CD4-positive, alpha-beta memory T cell (primary cell): ENCODE results near the gene SLC25A25. TPM values are rescaled to one million over a fixed set of nuclear protein-coding genes. Genes with fewer than 3 reads are reported as not detected.
A peak's percentile ranks its signal among the peaks of the same experiment; 100 is the strongest.
"Not testable (repeated sequence)": the region's sequence is repeated elsewhere in the genome, so short reads cannot be mapped to it uniquely, and the experiment has no call there.

Source experiments
- CTCF ChIA-PET: fragments of 350-600 bp; sonication (Branson Sonifier 250); formaldehyde crosslinking; loops from one replicate; lab custom pipeline; 2021; ENCODE audit warnings: inconsistent platforms; ENCODE audit not compliant: partially characterized antibody; lab: Charles Lee
- POLR2A ChIA-PET: fragments of 350-600 bp; sonication (Branson Sonifier 250); formaldehyde crosslinking; loops from one replicate; lab custom pipeline; 2021; ENCODE audit not compliant: partially characterized antibody; lab: Charles Lee
- DNase-seq, 5 donors: peaks; one replicate each; pipeline versions ENCODE4 v3.0.0 to v3.0.0-alpha.2; 2020 to 2022; ENCODE audit warnings: mixed read lengths in 1 of 5
- H3K27ac ChIP-seq: one replicate; pipeline ENCODE4 v1.7.0; 2013; ENCODE audit warnings: low read depth, low read length
- H3K27me3 ChIP-seq: 2 replicates; pipeline ENCODE4 v1.7.0; 2013; ENCODE audit warnings: mild to moderate bottlenecking, low read length, moderate library complexity; ENCODE audit not compliant: insufficient read depth
- H3K36me3 ChIP-seq: 2 replicates; pipeline ENCODE4 v1.7.0; 2013; ENCODE audit warnings: mild to moderate bottlenecking, low read length, moderate library complexity; ENCODE audit not compliant: insufficient read depth
- H3K4me1 ChIP-seq: 2 replicates; pipeline ENCODE4 v1.7.0; 2013; ENCODE audit warnings: mild to moderate bottlenecking, low read length, moderate library complexity; ENCODE audit not compliant: insufficient read depth
- H3K4me3 ChIP-seq, 2 donors: one replicate each; pipeline ENCODE4 v1.7.0; 2013; ENCODE audit warnings: low read length in 2 of 2, mild to moderate bottlenecking in 1 of 2
- H3K9me3 ChIP-seq, 2 donors: one replicate each; pipeline ENCODE4 v1.7.0; 2013; ENCODE audit warnings: low read length in 2 of 2, control low read depth in 1 of 2; ENCODE audit not compliant: control insufficient read depth in 1 of 2
- H3K27ac Mint-ChIP-seq, 7 donors: one replicate each; pipeline ENCODE4 v1.8.0; 2020 to 2021; ENCODE audit warnings: mixed read lengths in 7 of 7, mild to moderate bottlenecking in 6 of 7, inconsistent platforms in 3 of 7, moderate library complexity in 3 of 7
- H3K27me3 Mint-ChIP-seq, 2 donors: one replicate each; pipeline ENCODE4 v1.8.0; 2020 to 2021; ENCODE audit warnings: mixed read lengths in 2 of 2
- H3K36me3 Mint-ChIP-seq, 2 donors: one replicate each; pipeline ENCODE4 v1.8.0; 2020 to 2021; ENCODE audit warnings: mixed read lengths in 2 of 2, inconsistent platforms in 1 of 2, mild to moderate bottlenecking in 1 of 2
- H3K4me1 Mint-ChIP-seq, 4 donors: one replicate each; pipeline ENCODE4 v1.8.0; 2020 to 2021; ENCODE audit warnings: mixed read lengths in 4 of 4, mild to moderate bottlenecking in 1 of 4
- H3K4me3 Mint-ChIP-seq, 8 donors: one replicate each; pipeline ENCODE4 v1.8.0; 2020 to 2021; ENCODE audit warnings: mixed read lengths in 8 of 8, mild to moderate bottlenecking in 7 of 8, moderate library complexity in 6 of 8, inconsistent platforms in 3 of 8
- H3K9me3 Mint-ChIP-seq, 8 donors: one replicate each; pipeline ENCODE4 v1.8.0; 2020 to 2021; ENCODE audit warnings: mixed read lengths in 8 of 8, mild to moderate bottlenecking in 5 of 8, inconsistent platforms in 3 of 8, moderate library complexity in 1 of 8
- intact Hi-C: fragments of 100-400 bp; cut with micrococcal nuclease; formaldehyde crosslinking; loops from one replicate; pipeline ENCODE4 v1.15.1; 2023
- polyA plus RNA-seq, 2 donors: library from polyadenylated mRNA; unstranded; fragments of 300-500 nt; fragmentation: Illumina TruSeq; gene quantifications; one replicate each; pipeline ENCODE4 v1.2.3, GENCODE V29; 2021
- total RNA-seq, 2 experiments: library from RNA; stranded (reverse); gene quantifications; one replicate each; pipeline ENCODE4 v1.2.3, GENCODE V29; 2021

Gene SLC25A25
- total RNA-seq (10 to 100 TPM; 22.0 to 26.9 TPM), polyA plus RNA-seq (10 to 100 TPM; 13.4 to 17.6 TPM)

DNA sequence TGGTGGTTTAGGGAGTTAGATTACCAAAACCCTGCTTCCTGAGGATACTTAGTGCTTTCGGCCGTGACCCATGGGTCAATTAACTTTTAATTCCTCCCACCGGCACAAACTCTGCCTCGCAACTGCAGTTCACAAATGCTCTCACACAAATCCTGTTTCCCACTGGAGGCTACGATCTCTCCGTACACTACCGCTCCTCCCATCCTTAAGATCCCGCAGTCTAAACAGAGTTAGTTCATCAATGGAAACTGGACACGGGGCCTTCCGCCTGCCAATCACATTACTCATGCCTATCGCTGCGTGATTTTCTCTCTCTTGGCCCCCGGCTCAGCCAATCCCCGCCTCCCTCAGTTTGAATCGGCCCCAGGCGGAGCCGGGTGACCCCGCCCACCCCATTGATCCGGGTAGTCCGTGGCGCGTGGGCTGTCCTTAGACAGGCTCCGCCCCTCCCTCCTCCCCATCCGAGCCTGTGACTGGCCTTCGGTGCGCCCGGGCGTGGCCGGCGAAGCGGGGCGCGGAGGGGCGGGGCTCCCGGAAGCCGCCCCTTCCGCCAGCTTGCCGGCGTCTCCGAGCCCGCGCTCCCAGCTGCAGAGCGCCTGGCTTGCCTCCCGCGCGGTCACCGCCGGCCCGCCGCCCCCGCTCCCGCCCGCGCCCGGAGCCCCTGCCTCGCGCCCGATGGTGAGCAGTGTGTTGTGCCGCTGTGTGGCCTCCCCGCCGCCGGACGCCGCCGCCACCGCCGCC lies at the start of gene SLC25A25:
Gene SLC25A25, plus strand, starts transcription at position 588 of the 741 bp plus-strand sequence. Its CDS starts 88 bp downstream, at position 676.
- Mint-ChIP-seq H3K9me3 (no peaks in the 10 kb centered on the region), H3K36me3 (peaks cover 3 to 7% of the 10 kb centered on the region in 2 donors), H3K27me3 (no peaks in the 10 kb centered on the region), H3K4me1 (peaks cover 38 to 56% (median 45%) of the 10 kb centered on the region in 4 donors), H3K4me3 (peak within 1 kb of the TSS in 7 of 8 donors; percentile 89 to 98 (median 94)), H3K27ac (peak within 1 kb of the TSS; percentile 83 to 97 (median 91))
- Histone ChIP-seq H3K4me3 (peak within 1 kb of the TSS; percentile 87 to 92), H3K27ac (peak within 1 kb of the TSS; percentile 86), H3K4me1 (peaks cover 80% of the 10 kb centered on the region), H3K9me3 (no peaks in the 10 kb centered on the region), H3K36me3 (peaks cover 7% of the 10 kb centered on the region), H3K27me3 (no peaks in the 10 kb centered on the region)
- CTCF ChIA-PET: interaction anchor here (0.6 to 2.4 kb wide), 9 partner anchors 15 to 126 kb away, joined by 3 to 13 read pairs (median 4); no protein-coding TSS in a partner anchor
- DNase-seq: peak; percentile 100
- POLR2A ChIA-PET: interaction anchor here (0.8 to 5.5 kb wide), 33 partner anchors 8 to 843 kb away, joined by 3 to 63 read pairs (median 5); partner anchors contain the start of genes CDK9, DPM2, EEIG1 and PTGES2
- intact Hi-C loops: loop anchor here (1.0 to 10.0 kb wide), 7 partner anchors 17 to 843 kb away; partner anchors contain the start of genes CDK9 and URM1

DNA sequence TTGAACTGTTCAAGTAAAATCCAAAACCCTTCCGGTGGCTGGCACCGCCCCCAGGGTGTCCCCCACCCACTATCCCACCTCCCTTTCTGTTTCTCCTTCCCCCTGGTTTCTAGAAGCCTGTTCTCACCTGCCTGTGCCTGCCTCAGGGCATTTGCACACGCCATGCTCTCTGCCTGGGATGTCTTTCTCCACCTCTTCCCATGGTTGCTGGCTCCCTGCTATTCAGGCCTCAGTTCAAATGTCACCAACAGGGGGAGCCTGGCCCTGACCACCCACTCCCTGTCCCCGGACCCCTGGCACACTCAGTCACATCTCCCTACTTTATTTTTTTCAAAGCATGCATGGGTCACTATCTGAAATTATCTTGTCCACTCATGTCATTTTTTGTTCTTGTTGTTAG lies 47.3 kb upstream of the SLC25A25 start:
- intact Hi-C loops: no loop called here
- Mint-ChIP-seq H3K9me3 (peaks cover 0 to 1% (median 0%) of the 10 kb centered on the region in 8 donors), H3K36me3 (no peaks in the 10 kb centered on the region), H3K4me1 (peaks cover 44 to 71% (median 52%) of the 10 kb centered on the region in 4 donors), H3K4me3 (peak overlapping the region in 1 of 8 donors; percentile 77), H3K27me3 (no peaks in the 10 kb centered on the region), H3K27ac (peak overlapping the region; percentile 31 to 100 (median 94))
- H3K27me3 ChIP-seq: no peaks in the 10 kb centered on the region
- H3K4me1 ChIP-seq: peaks cover 55% of the 10 kb centered on the region
- H3K36me3 ChIP-seq: no peaks in the 10 kb centered on the region
- H3K4me3 ChIP-seq: no peak overlapping the region
- ChIA-PET CTCF (interaction anchor here (1.5 to 8.2 kb wide), 2 partner anchors 11 to 14 kb away, joined by 4 to 38 read pairs; no protein-coding TSS in a partner anchor), POLR2A (interaction anchor here (1.0 to 21.7 kb wide), 5 partner anchors 12 to 78 kb away, joined by 3 to 1317 read pairs (median 5); partner anchors contain the start of gene EEIG1)
- H3K27ac ChIP-seq: no peak overlapping the region
- H3K9me3 ChIP-seq: no peaks in the 10 kb centered on the region
- no peak for DNase-seq

DNA sequence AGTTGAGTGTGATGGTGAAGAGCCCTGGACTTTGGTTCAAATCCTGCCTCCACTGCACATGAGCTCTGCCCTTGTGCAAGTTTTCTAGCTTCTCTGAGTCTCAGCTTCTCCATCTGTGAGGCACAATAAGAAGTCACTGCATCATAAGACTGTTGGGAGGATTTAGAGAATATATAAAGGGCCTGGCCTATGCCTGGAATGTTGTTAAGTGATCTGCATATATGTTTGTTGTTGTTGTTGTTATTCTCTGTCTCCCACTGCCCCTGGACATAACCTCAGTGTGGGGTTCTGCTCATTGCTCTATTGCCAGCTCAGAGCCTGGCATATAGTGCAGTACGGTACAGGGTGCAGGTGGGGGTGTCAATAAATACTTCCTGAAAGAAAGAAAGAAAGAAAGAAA lies 46.9 kb upstream of the SLC25A25 start:
- DNase-seq: no peak
- Mint-ChIP-seq H3K27me3 (no peaks in the 10 kb centered on the region), H3K4me1 (peaks cover 47 to 75% (median 56%) of the 10 kb centered on the region in 4 donors), H3K27ac (peak overlapping the region; percentile 90 to 100 (median 94)), H3K4me3 (peak overlapping the region in 5 of 8 donors; percentile 18 to 77 (median 57)), H3K9me3 (peaks cover 0 to 1% (median 0%) of the 10 kb centered on the region in 8 donors), H3K36me3 (no peaks in the 10 kb centered on the region)
- Histone ChIP-seq H3K36me3 (no peaks in the 10 kb centered on the region), H3K4me3 (no peak overlapping the region), H3K4me1 (peaks cover 59% of the 10 kb centered on the region), H3K27me3 (no peaks in the 10 kb centered on the region), H3K9me3 (no peaks in the 10 kb centered on the region), H3K27ac (no peak overlapping the region)
- intact Hi-C loops: no loop called here
- POLR2A ChIA-PET: interaction anchor here (1.0 to 21.7 kb wide), 7 partner anchors 10 to 81 kb away, joined by 3 to 1317 read pairs (median 5); partner anchors contain the start of gene EEIG1
- CTCF ChIA-PET: interaction anchor here (1.5 to 8.2 kb wide), 3 partner anchors 10 to 80 kb away, joined by 4 to 38 read pairs (median 5); no protein-coding TSS in a partner anchor

DNA sequence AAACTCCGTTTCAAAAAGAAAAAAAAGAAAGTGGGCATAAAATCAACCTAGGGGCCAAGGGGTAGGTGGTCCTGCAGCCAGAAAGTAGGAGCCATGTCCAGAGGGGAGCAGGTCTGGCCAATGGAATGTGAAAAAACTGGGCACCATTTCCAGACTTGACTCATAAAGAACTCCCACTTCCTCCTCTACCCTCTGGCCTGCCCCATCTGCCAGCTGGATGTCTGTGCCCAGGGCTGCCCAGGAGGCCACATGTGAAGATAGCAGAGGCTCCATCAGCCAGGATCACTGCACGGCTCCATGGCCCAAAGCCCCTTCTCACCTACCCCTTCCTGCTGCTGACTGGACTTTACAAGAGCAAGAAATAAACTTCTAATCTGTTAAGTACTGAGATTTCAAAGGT lies 45.1 kb upstream of the SLC25A25 start:
- no peak overlapping the region for H3K27ac ChIP-seq
- H3K27me3 ChIP-seq: no peaks in the 10 kb centered on the region
- no peaks in the 10 kb centered on the region for H3K27me3 Mint-ChIP-seq
- H3K4me3 Mint-ChIP-seq: peak overlapping the region in 7 of 8 donors; percentile 52 to 73 (median 61)
- peaks cover 0 to 4% (median 0%) of the 10 kb centered on the region in 8 donors for H3K9me3 Mint-ChIP-seq
- ChIA-PET POLR2A (interaction anchor here (1.2 to 21.7 kb wide), 6 partner anchors 8 to 53 kb away, joined by 3 to 1317 read pairs (median 11); partner anchors contain the start of gene EEIG1), CTCF (interaction anchor here (1.0 to 8.2 kb wide), 6 partner anchors 10 to 82 kb away, joined by 3 to 38 read pairs (median 4); no protein-coding TSS in a partner anchor)
- peaks cover 77% of the 10 kb centered on the region for H3K4me1 ChIP-seq
- H3K27ac Mint-ChIP-seq: peak overlapping the region; percentile 90 to 100 (median 97)
- no peaks in the 10 kb centered on the region for H3K9me3 ChIP-seq
- no peak overlapping the region for H3K4me3 ChIP-seq
- no peaks in the 10 kb centered on the region for H3K36me3 ChIP-seq
- peaks cover 56 to 84% (median 73%) of the 10 kb centered on the region in 4 donors for H3K4me1 Mint-ChIP-seq
- no peaks in the 10 kb centered on the region for H3K36me3 Mint-ChIP-seq
- intact Hi-C loops: no loop called here
- no peak for DNase-seq

DNA sequence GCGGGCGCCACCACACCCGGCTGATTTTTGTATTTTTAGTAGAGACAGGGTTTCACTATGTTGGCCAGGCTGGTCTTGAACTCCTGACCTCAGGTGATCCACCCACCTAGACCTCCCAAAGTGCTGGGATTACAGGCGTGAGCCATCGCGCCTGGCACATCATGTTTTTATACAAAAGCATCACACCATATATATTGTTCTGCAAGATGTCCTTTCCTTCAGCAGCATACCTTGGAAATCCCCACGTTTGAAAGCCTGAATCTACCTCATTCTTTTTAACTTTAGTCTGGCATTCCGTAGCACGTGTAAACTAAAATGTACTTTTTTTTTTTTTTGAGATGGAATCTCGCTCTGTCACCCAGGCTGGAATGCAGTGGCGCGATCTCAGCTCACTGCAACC lies 44.4 kb upstream of the SLC25A25 start:
- intact Hi-C loops: not testable (repeated sequence)
- peak in 1 of 5 donors; percentile 56 for DNase-seq

DNA sequence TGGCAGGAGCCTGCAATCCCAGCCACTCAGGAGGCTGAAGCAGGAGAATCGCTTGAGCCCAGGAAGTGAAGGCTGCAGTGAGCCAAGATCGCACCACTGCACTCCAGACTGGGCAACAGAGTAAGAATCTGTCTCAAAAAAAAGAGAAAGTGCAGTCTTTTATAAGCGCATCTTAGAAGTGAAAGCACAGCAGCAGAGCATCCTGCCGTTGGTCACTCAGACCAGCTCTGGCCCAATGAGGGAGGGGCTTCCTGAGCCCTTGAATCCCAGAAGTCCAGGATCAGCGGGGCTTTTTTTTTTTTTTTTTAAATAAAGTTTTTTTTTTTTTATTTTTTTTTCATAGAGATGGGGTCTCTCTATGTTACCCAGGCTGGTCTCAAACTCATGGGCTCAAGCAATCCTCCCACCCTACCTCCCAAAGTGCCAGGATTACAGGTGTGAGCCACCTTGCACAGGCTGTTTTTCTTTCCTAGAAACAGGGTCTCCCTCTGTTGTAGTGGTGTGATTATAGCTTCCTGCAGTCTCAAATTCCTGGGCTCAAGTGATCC lies 43.2 kb upstream of the SLC25A25 start:
- Histone ChIP-seq H3K4me3 (peak overlapping the region in 1 of 2 donors; percentile 25), H3K36me3 (no peaks in the 10 kb centered on the region), H3K9me3 (no peaks in the 10 kb centered on the region), H3K27ac (peak overlapping the region; percentile 80), H3K4me1 (peaks cover 97% of the 10 kb centered on the region), H3K27me3 (no peaks in the 10 kb centered on the region)
- peaks cover 59 to 97% (median 80%) of the 10 kb centered on the region in 4 donors for H3K4me1 Mint-ChIP-seq
- H3K27me3 Mint-ChIP-seq: no peaks in the 10 kb centered on the region
- peaks cover 0 to 2% of the 10 kb centered on the region in 2 donors for H3K36me3 Mint-ChIP-seq
- CTCF ChIA-PET: interaction anchor here (0.8 to 3.7 kb wide), 14 partner anchors 8 to 81 kb away, joined by 3 to 37 read pairs (median 6); no protein-coding TSS in a partner anchor
- H3K9me3 Mint-ChIP-seq: peaks cover 0 to 4% (median 0%) of the 10 kb centered on the region in 8 donors
- H3K27ac Mint-ChIP-seq: peak overlapping the region; percentile 98 to 100 (median 99)
- H3K4me3 Mint-ChIP-seq: peak overlapping the region; percentile 74 to 89 (median 82)
- POLR2A ChIA-PET: interaction anchor here (0.6 to 21.7 kb wide), 11 partner anchors 8 to 168 kb away, joined by 3 to 1317 read pairs (median 26); partner anchors contain the start of genes DPM2, EEIG1, NAIF1 and SLC25A25
- intact Hi-C loops: no loop called here
- peak in 3 of 5 donors; percentile 25 to 57 (median 29) for DNase-seq

More for the DNA sequence above, 44.4 kb upstream of the SLC25A25 start:
- not testable (repeated sequence) for H3K27ac ChIP-seq, H3K36me3 ChIP-seq, H3K9me3 Mint-ChIP-seq, H3K27me3 ChIP-seq, H3K4me3 ChIP-seq, H3K27me3 Mint-ChIP-seq, H3K9me3 ChIP-seq, H3K36me3 Mint-ChIP-seq
- H3K4me1 ChIP-seq: peaks cover 85% of the 10 kb centered on the region
- H3K27ac Mint-ChIP-seq: peak overlapping the region; percentile 90 to 100 (median 97)
- peaks cover 58 to 92% (median 78%) of the 10 kb centered on the region in 4 donors for H3K4me1 Mint-ChIP-seq
- peak overlapping the region in 7 of 8 donors; percentile 29 to 70 (median 59) for H3K4me3 Mint-ChIP-seq
- POLR2A ChIA-PET: interaction anchor here (1.7 to 21.7 kb wide), 6 partner anchors 11 to 54 kb away, joined by 13 to 1317 read pairs (median 29); partner anchors contain the start of genes EEIG1, NAIF1 and SLC25A25
- CTCF ChIA-PET: interaction anchor here (2.6 to 8.2 kb wide), 4 partner anchors 11 to 68 kb away, joined by 10 to 38 read pairs (median 24); no protein-coding TSS in a partner anchor
